ENCODE data around the gene STAT1.

STAT1 gene

DNA sequence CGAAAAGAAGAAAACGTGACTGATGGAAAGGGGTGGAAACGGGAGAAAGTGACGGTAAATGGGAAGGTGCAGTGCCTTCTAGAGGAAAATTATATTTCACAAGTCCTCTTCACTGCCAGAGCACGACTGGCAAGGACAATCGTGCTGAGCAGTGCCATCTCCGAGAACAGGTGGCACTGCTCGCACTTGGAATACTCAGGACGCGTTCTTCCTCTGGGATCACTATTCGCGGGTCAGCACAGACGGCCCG is 364 bp downstream of the STAT1 start:
- H3K4me1 ChIP-seq (ENCODE audit: control insufficient read depth, insufficient read depth, low read length): peaks cover 21% of the 10 kb centered on the region
- no peaks in the 10 kb centered on the region for H3K27me3 ChIP-seq (ENCODE audit: control insufficient read depth, insufficient read depth, low read length)
- no peaks in the 10 kb centered on the region for H3K36me3 ChIP-seq (ENCODE audit: control insufficient read depth, insufficient read depth, low read length)
- H3K4me3 ChIP-seq (ENCODE audit: low read length): peak overlapping the region; percentile 52
- peak overlapping the region; percentile 78 for H3K9ac ChIP-seq (ENCODE audit: low read length)
- no peaks in the 10 kb centered on the region for H3K9me3 ChIP-seq (ENCODE audit: control insufficient read depth, low read length)

- peaks cover 21% of the 10 kb centered on the region for H3K4me1 ChIP-seq (ENCODE audit: control insufficient read depth, insufficient read depth, low read length)
- no peaks in the 10 kb centered on the region for H3K36me3 ChIP-seq (ENCODE audit: control insufficient read depth, insufficient read depth, low read length)
- no peaks in the 10 kb centered on the region for H3K27me3 ChIP-seq (ENCODE audit: control insufficient read depth, insufficient read depth, low read length)
- H3K9ac ChIP-seq (ENCODE audit: low read length): peak overlapping the region; percentile 78
- H3K4me3 ChIP-seq (ENCODE audit: low read length): peak overlapping the region; percentile 52
- no peaks in the 10 kb centered on the region for H3K9me3 ChIP-seq (ENCODE audit: control insufficient read depth, low read length)
Observed at GRCh38 chr2:191012845-191013681, 908 bp downstream of the STAT1 start.

DNA sequence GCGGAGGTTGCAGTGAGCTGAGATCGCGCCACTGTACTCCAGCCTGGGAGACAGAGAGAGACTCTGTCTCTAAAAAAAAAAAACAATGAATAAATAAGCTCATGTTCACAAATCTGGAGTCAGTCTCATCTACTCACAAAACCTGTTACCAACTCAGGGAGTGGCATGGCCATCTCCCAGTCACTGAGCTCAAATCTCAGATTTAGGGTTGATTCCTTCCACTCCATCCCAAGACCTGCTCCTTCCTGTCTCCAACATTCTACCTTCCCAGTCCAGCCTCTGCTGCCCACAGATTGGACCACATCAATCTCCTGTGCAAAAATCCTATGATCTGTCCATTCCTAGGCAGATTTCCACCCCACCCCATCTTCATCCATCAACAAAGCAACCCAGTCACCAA is 1.6 kb downstream of the STAT1 start:
- no peak overlapping the region for H3K9ac ChIP-seq (ENCODE audit: low read length)
- no peaks in the 10 kb centered on the region for H3K27me3 ChIP-seq (ENCODE audit: control insufficient read depth, insufficient read depth, low read length)
- no peak overlapping the region for H3K4me3 ChIP-seq (ENCODE audit: low read length)
- H3K4me1 ChIP-seq (ENCODE audit: control insufficient read depth, insufficient read depth, low read length): peaks cover 21% of the 10 kb centered on the region
- no peaks in the 10 kb centered on the region for H3K36me3 ChIP-seq (ENCODE audit: control insufficient read depth, insufficient read depth, low read length)
- H3K9me3 ChIP-seq (ENCODE audit: control insufficient read depth, low read length): no peaks in the 10 kb centered on the region

DNA sequence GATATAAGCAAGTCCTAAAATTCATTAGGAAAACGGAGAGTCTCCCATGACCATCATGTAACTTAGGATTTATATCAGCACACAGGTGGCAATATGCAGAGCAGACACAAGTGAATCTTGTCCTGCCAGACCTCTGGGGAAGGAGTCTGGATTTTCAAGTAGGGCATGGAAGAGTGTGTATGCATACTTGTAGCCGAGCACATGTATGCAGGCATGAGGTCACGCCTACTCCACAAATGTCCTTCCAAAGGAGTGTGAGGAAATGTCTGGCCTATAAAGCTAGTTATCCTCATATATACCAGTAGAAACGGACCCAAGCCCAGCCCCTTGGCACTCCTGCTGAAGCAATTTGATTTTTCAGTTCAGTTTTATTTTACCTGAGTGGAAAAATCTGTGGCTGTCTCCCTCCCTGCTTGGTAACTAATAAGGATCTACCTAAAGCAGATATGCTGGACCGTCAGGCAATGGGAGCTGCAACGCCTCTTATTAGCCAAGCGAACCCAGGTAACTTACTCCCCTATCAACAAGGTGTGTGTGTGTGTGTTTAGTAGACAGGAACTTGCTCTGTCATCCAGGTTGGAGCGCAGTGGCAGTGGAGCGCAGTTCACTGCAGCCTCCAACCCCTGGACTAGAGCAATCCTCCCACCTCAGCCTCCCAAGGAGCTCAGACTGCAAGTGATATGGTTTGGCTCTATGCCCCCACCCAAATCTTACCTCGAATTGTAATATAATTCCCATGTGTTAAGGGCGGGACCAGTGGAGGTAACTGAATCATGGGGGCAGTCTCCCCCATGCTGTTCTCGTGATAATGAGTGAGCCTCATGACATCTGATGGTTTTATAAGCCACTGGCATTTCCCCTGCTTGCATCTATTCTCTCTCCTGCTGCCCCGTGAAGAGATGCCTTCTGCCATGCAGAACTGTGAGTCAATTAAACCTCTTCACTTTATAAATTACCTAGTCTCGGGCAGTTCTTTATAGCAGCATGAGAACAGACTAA is 2.8 kb downstream of the STAT1 start:
- Histone ChIP-seq H3K9me3 (ENCODE audit: control insufficient read depth, low read length) (no peaks in the 10 kb centered on the region), H3K9ac (ENCODE audit: low read length) (no peak overlapping the region), H3K27me3 (ENCODE audit: control insufficient read depth, insufficient read depth, low read length) (no peaks in the 10 kb centered on the region), H3K36me3 (ENCODE audit: control insufficient read depth, insufficient read depth, low read length) (peaks cover 11% of the 10 kb centered on the region), H3K4me1 (ENCODE audit: control insufficient read depth, insufficient read depth, low read length) (peaks cover 21% of the 10 kb centered on the region), H3K4me3 (ENCODE audit: low read length) (no peak overlapping the region)

DNA sequence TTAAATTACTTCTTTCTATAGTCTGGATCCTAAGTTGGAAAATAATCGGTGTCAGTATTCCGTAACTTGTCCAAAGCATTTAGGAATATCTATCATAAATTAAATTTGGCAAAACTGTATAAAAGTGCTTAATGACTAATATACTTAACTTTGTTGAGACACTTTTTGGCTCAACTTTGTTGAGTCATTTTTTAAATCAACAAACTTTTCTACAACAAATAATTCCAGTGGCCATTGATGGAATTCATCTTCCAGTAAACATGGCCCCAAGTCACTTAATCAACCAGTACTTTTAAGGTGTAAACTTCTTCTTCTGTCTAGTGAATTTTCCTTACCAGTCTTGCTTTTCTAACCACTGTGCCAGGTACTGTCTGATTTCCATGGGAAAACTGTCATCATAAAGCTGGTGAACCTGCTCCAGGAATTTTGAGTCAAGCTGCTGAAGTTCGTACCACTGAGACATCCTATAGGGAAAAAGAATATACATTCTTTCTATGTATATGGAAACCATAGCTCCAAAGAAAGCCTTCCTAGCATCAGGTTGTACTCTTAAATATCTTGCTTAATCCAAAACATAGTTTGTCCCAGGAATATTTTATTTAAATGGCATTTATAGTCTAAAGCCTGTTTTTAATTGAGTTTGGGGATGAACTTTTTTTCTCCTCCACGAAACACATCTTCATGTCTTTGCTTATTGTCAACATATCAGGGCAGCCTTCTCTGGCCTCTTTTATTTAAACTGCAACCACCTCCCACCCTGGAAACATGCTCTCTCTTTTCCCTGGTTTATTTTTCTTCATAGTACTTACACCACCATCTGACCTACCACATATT is 4.2 kb downstream of the STAT1 start:
- Histone ChIP-seq H3K9ac (ENCODE audit: low read length) (no peak overlapping the region), H3K9me3 (ENCODE audit: control insufficient read depth, low read length) (no peaks in the 10 kb centered on the region), H3K36me3 (ENCODE audit: control insufficient read depth, insufficient read depth, low read length) (peaks cover 16% of the 10 kb centered on the region)

DNA sequence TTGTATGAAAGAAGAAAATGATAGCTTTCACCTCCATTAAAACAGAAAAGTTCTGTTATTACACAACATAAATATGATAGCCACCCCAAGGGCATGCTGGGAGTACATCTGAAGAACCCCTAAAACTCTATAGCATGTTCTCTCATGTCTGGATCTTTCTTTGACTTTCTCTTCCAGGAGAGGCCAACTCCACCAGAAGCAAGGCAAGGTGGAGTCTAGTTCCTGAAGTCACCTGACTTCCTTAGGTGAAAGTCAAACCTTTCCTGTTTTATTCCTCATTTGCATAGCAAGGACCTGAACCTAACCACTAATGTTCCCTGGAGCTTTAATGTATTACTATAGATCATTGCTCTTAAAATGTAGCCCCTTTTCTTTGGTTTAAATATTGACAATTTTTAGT is 5.7 kb downstream of the STAT1 start:
- Histone ChIP-seq H3K36me3 (ENCODE audit: control insufficient read depth, insufficient read depth, low read length) (peaks cover 20% of the 10 kb centered on the region), H3K9me3 (ENCODE audit: control insufficient read depth, low read length) (no peaks in the 10 kb centered on the region)

More for the DNA sequence above, 4.2 kb downstream of the STAT1 start:
- Histone ChIP-seq H3K4me1 (ENCODE audit: control insufficient read depth, insufficient read depth, low read length) (peaks cover 18% of the 10 kb centered on the region), H3K27me3 (ENCODE audit: control insufficient read depth, insufficient read depth, low read length) (no peaks in the 10 kb centered on the region), H3K4me3 (ENCODE audit: low read length) (no peak overlapping the region)

DNA sequence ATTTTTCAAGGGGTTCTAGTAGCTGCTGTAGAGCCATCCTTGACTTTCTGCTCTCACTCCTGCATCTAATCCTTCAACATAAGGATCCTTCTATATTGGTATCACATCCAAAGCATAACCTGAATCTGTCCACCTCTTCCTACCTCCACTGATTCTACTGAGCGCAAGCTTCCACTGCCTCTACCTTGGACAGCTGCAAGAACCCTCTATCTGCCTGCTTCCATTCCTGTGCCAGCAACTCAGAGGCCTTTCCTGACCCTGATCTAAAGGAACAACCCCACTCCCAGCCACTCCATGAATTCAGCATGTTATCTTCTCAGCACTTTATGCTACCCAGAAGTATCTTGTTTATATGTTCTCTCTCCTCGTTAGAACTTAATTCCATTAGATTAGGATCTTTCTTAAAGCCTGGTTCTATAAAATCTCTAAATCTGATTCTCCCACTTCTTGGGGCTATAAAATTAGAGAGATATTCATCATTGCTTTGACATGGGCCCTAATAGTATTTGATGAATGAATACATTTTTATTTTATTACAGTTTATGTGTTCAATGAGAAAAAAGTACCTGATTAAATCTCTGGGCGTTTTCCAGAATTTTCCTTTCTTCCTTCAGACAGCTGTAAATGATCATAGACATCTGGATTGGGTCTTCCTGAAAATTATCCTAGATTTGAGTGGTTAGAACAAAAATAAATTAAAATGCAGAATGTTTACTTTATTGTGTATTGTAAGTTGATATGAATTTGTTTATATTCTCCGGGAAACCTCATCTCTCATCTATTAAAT is 6.8 kb downstream of the STAT1 start:
- Histone ChIP-seq H3K9ac (ENCODE audit: low read length) (no peak overlapping the region), H3K4me1 (ENCODE audit: control insufficient read depth, insufficient read depth, low read length) (peaks cover 6% of the 10 kb centered on the region), H3K9me3 (ENCODE audit: control insufficient read depth, low read length) (no peaks in the 10 kb centered on the region), H3K4me3 (ENCODE audit: low read length) (no peak overlapping the region), H3K27me3 (ENCODE audit: control insufficient read depth, insufficient read depth, low read length) (no peaks in the 10 kb centered on the region), H3K36me3 (ENCODE audit: control insufficient read depth, insufficient read depth, low read length) (peaks cover 20% of the 10 kb centered on the region)

More for the DNA sequence above, 5.7 kb downstream of the STAT1 start:
- H3K4me1 ChIP-seq (ENCODE audit: control insufficient read depth, insufficient read depth, low read length): peaks cover 14% of the 10 kb centered on the region
- no peak overlapping the region for H3K4me3 ChIP-seq (ENCODE audit: low read length)
- no peak overlapping the region for H3K9ac ChIP-seq (ENCODE audit: low read length)
- no peaks in the 10 kb centered on the region for H3K27me3 ChIP-seq (ENCODE audit: control insufficient read depth, insufficient read depth, low read length)

- Histone ChIP-seq H3K27me3 (ENCODE audit: control insufficient read depth, insufficient read depth, low read length) (no peaks in the 10 kb centered on the region), H3K9me3 (ENCODE audit: control insufficient read depth, low read length) (no peaks in the 10 kb centered on the region), H3K9ac (ENCODE audit: low read length) (no peak overlapping the region), H3K4me1 (ENCODE audit: control insufficient read depth, insufficient read depth, low read length) (peaks cover 3% of the 10 kb centered on the region), H3K4me3 (ENCODE audit: low read length) (no peak overlapping the region), H3K36me3 (ENCODE audit: control insufficient read depth, insufficient read depth, low read length) (peaks cover 20% of the 10 kb centered on the region)
Observed at GRCh38 chr2:191006297-191006696, 7.7 kb downstream of the STAT1 start.

DNA sequence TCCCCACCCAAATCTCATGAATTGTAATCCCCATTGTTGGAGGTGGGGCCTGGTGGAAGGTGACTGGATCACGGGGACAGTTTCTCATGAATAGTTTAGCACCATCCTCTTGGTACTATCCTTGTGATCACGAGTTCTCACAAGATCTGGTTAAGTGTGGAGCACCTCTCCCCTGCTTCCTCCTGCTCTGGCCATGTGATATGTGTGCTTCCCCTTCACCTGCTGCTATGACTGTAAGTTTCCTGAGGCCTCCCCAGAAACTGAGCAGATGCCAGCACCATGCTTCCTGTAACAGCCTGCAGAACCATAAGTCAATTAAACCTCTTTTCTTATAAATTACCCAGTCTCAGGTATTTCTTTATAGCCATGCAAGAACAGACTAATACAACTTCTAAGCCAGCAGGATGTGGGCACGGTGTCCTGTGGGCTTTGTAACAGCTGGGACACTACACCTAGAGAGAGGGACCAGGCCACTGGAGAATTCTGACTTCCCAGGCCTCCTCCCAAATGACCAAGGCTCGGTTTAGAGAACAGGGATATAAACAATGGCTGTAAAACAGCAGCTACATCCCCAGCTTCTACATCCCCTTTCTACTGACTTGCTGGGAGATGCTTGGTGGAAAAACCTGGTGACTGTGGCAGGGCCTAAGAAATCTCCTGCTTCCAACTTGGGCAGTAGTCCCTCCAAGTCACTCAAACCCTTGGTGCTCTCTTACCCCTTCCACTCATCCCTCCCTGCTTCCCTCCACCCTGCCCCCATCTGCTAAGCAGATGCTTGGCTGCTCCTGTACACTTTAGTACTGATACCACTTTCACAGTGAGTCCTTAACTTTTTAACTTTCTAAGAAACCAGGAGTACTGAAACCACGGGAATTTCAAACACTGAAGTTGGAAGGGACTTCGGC is 10.3 kb downstream of the STAT1 start:
- no peak overlapping the region for H3K9ac ChIP-seq (ENCODE audit: low read length)
- no peaks in the 10 kb centered on the region for H3K4me1 ChIP-seq (ENCODE audit: control insufficient read depth, insufficient read depth, low read length)
- no peaks in the 10 kb centered on the region for H3K27me3 ChIP-seq (ENCODE audit: control insufficient read depth, insufficient read depth, low read length)
- peaks cover 20% of the 10 kb centered on the region for H3K36me3 ChIP-seq (ENCODE audit: control insufficient read depth, insufficient read depth, low read length)
- H3K4me3 ChIP-seq (ENCODE audit: low read length): no peak overlapping the region
- no peaks in the 10 kb centered on the region for H3K9me3 ChIP-seq (ENCODE audit: control insufficient read depth, low read length)

DNA sequence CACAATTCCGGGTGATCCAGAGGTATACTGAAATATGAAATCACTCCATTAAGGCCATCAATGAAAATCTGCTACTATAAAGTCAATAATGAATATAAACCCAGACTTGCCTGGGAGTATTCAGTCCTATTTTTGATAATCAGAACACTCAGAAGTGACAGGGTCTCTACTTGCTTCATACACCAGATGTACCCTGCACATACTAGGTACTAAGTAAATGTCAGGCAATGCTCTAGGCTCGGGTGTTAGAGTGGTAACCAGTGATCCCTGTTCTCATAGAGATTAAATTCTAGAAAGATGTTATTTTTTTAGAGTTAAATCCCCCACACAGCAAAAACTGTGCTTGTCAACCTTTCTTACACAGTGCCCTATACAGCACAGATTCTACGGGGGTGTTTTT is 12.3 kb downstream of the STAT1 start:
- Histone ChIP-seq H3K4me1 (ENCODE audit: control insufficient read depth, insufficient read depth, low read length) (no peaks in the 10 kb centered on the region), H3K36me3 (ENCODE audit: control insufficient read depth, insufficient read depth, low read length) (peaks cover 25% of the 10 kb centered on the region), H3K9me3 (ENCODE audit: control insufficient read depth, low read length) (no peaks in the 10 kb centered on the region), H3K9ac (ENCODE audit: low read length) (no peak overlapping the region), H3K4me3 (ENCODE audit: low read length) (no peak overlapping the region), H3K27me3 (ENCODE audit: control insufficient read depth, insufficient read depth, low read length) (no peaks in the 10 kb centered on the region)

All from mucosa of stomach (tissue), 1 donor.